Effector memory CD4-positive, alpha-beta T cell (primary cell): Measurements from ENCODE around the gene GTF2A1L.

ENCODE experiments used
- DNase-seq, 3 donors: peaks; one replicate each; pipeline ENCODE4 v3.0.0-alpha.2; 2020
- H3K27ac ChIP-seq: 2 replicates; pipeline ENCODE4 v1.7.0; 2013; ENCODE audit warnings: mild to moderate bottlenecking, low read length, moderate library complexity; ENCODE audit not compliant: insufficient read depth, poor library complexity, severe bottlenecking
- H3K27me3 ChIP-seq: replicated peaks from 2 replicates; pipeline ENCODE4 v1.7.0; 2013; ENCODE audit warnings: mild to moderate bottlenecking, low read length; ENCODE audit not compliant: insufficient read depth, control insufficient read depth, poor library complexity, severe bottlenecking
- H3K36me3 ChIP-seq: 2 replicates; pipeline ENCODE4 v1.7.0; 2013; ENCODE audit warnings: mild to moderate bottlenecking, low read length, moderate library complexity; ENCODE audit not compliant: control insufficient read depth, insufficient read depth
- H3K4me1 ChIP-seq: 2 replicates; pipeline ENCODE4 v1.7.0; 2013; ENCODE audit warnings: low read length, mild to moderate bottlenecking; ENCODE audit not compliant: control insufficient read depth, insufficient read depth, poor library complexity, severe bottlenecking
- H3K4me3 ChIP-seq: 2 replicates; pipeline ENCODE4 v1.7.0; 2013; ENCODE audit warnings: low read length, low read depth, mild to moderate bottlenecking; ENCODE audit not compliant: insufficient read depth, poor library complexity, severe bottlenecking
- H3K9me3 ChIP-seq: 2 replicates; pipeline ENCODE4 v1.7.0; 2013; ENCODE audit warnings: mild to moderate bottlenecking, low read length, moderate library complexity; ENCODE audit not compliant: control insufficient read depth
- total RNA-seq, 3 donors: gene quantifications; one replicate each; lab custom pipeline; 2026; lab: John Stamatoyannopoulos, UW

GTF2A1L gene
- 0 reads per million in 3 donors for total RNA-seq

GRCh38 chr2:48617618-48618017 lies at the start of gene GTF2A1L:
TSS of gene GTF2A1L (plus strand) at chr2:48617856. CDS start at chr2:48617875, 19 bp downstream.
- no peaks in the 10 kb centered on the region for H3K27me3 ChIP-seq
- no peak within 1 kb of the TSS for H3K27ac ChIP-seq
- DNase-seq = no peak
- H3K4me1 ChIP-seq = no peaks in the 10 kb centered on the region
- no peaks in the 10 kb centered on the region for H3K36me3 ChIP-seq
- no peaks in the 10 kb centered on the region for H3K9me3 ChIP-seq
- H3K4me3 ChIP-seq = no peak within 1 kb of the TSS

GRCh38 chr2:48568547-48568946 lies 49.1 kb upstream of the GTF2A1L start:
- no peaks in the 10 kb centered on the region for H3K9me3 ChIP-seq
- H3K27me3 ChIP-seq = no peaks in the 10 kb centered on the region
- no peak overlapping the region for H3K27ac ChIP-seq
- H3K4me1 ChIP-seq = no peaks in the 10 kb centered on the region
- H3K36me3 ChIP-seq = no peaks in the 10 kb centered on the region
- H3K4me3 ChIP-seq = no peak overlapping the region
- no peak for DNase-seq

GRCh38 chr2:48569433-48569832 lies 48.2 kb upstream of the GTF2A1L start:
- H3K4me1 ChIP-seq = no peaks in the 10 kb centered on the region
- no peak overlapping the region for H3K4me3 ChIP-seq
- H3K27me3 ChIP-seq = no peaks in the 10 kb centered on the region
- H3K9me3 ChIP-seq = no peaks in the 10 kb centered on the region
- H3K36me3 ChIP-seq = no peaks in the 10 kb centered on the region
- DNase-seq = no peak
- H3K27ac ChIP-seq = no peak overlapping the region

- no peak for DNase-seq
- Histone ChIP-seq H3K9me3 (no peaks in the 10 kb centered on the region), H3K36me3 (no peaks in the 10 kb centered on the region), H3K27me3 (no peaks in the 10 kb centered on the region), H3K4me3 (no peak overlapping the region), H3K4me1 (no peaks in the 10 kb centered on the region), H3K27ac (no peak overlapping the region)
Observed at GRCh38 chr2:48572816-48573215, 44.8 kb upstream of the GTF2A1L start.

GRCh38 chr2:48574353-48575287 lies 43.0 kb upstream of the GTF2A1L start:
- Histone ChIP-seq H3K27ac (no peak overlapping the region), H3K4me1 (no peaks in the 10 kb centered on the region), H3K27me3 (no peaks in the 10 kb centered on the region), H3K9me3 (no peaks in the 10 kb centered on the region), H3K4me3 (no peak overlapping the region), H3K36me3 (no peaks in the 10 kb centered on the region)
- DNase-seq = no peak

GRCh38 chr2:48578313-48578712 lies 39.3 kb upstream of the GTF2A1L start:
- H3K9me3 ChIP-seq = no peaks in the 10 kb centered on the region

GRCh38 chr2:48583961-48584360 lies 33.7 kb upstream of the GTF2A1L start:
- H3K4me3 ChIP-seq = no peak overlapping the region
- no peaks in the 10 kb centered on the region for H3K36me3 ChIP-seq
- H3K27ac ChIP-seq = no peak overlapping the region
- H3K4me1 ChIP-seq = no peaks in the 10 kb centered on the region
- no peaks in the 10 kb centered on the region for H3K9me3 ChIP-seq
- no peaks in the 10 kb centered on the region for H3K27me3 ChIP-seq
- DNase-seq = no peak

More at GRCh38 chr2:48578313-48578712, 39.3 kb upstream of the GTF2A1L start:
- Histone ChIP-seq H3K27ac (no peak overlapping the region), H3K27me3 (no peaks in the 10 kb centered on the region), H3K36me3 (no peaks in the 10 kb centered on the region), H3K4me1 (no peaks in the 10 kb centered on the region), H3K4me3 (no peak overlapping the region)
- no peak for DNase-seq

- no peaks in the 10 kb centered on the region for H3K36me3 ChIP-seq
- no peaks in the 10 kb centered on the region for H3K27me3 ChIP-seq
- no peak for DNase-seq
- no peaks in the 10 kb centered on the region for H3K4me1 ChIP-seq
- no peak overlapping the region for H3K27ac ChIP-seq
- H3K4me3 ChIP-seq = no peak overlapping the region
- H3K9me3 ChIP-seq = no peaks in the 10 kb centered on the region
Observed at GRCh38 chr2:48584551-48584950, 33.1 kb upstream of the GTF2A1L start.

GRCh38 chr2:48586433-48586832 lies 31.2 kb upstream of the GTF2A1L start:
- no peak for DNase-seq
- Histone ChIP-seq H3K27me3 (no peaks in the 10 kb centered on the region), H3K36me3 (no peaks in the 10 kb centered on the region), H3K4me1 (no peaks in the 10 kb centered on the region), H3K4me3 (no peak overlapping the region), H3K9me3 (no peaks in the 10 kb centered on the region), H3K27ac (no peak overlapping the region)

GRCh38 chr2:48587560-48587959 lies 30.1 kb upstream of the GTF2A1L start:
- DNase-seq = no peak
- no peaks in the 10 kb centered on the region for H3K4me1 ChIP-seq
- no peaks in the 10 kb centered on the region for H3K36me3 ChIP-seq
- H3K27ac ChIP-seq = no peak overlapping the region
- no peaks in the 10 kb centered on the region for H3K9me3 ChIP-seq
- H3K27me3 ChIP-seq = no peaks in the 10 kb centered on the region
- no peak overlapping the region for H3K4me3 ChIP-seq
